ENCODE measurements around the gene SUCLA2. TPM values are rescaled to one million over a fixed set of nuclear protein-coding genes. Genes with fewer than 3 reads are reported as not detected.
A peak's percentile ranks its signal among the peaks of the same experiment; 100 is the strongest.

SUCLA2 gene
- total and polyA plus RNA-seq, 3 donors from 2014 or later = 32.7 to 50.0 (median 41.5) TPM

- H3K4me3 ChIP-seq = no peak overlapping the region
- intact Hi-C loops (cut with DNase I; ENCODE audit: low total_unique reads) = no loop called here
- H3K36me3 ChIP-seq (ENCODE audit: low read depth, missing control alignments) = no peaks in the 10 kb centered on the region
- no peaks in the 10 kb centered on the region for H3K9me3 ChIP-seq
- WGBS, 2 donors = 93 to 97% methylated on average over 4 of the region's 4 CpGs
- no peaks in the 10 kb centered on the region for H3K27me3 ChIP-seq
- H3K27ac ChIP-seq = no peak overlapping the region
- no peaks in the 10 kb centered on the region for H3K4me1 ChIP-seq
- no peak for TF ChIP-seq POLR2A (IDR thresholded peaks at IDR 0.05)
- TF ChIP-seq CTCF (IDR thresholded peaks at IDR 0.05) = no peak
- no peak for DNase-seq
Measured at GRCh38 chr13:47917022-47917574, 84.0 kb downstream of the SUCLA2 start.

- no peak overlapping the region for H3K4me3 ChIP-seq
- TF ChIP-seq POLR2A (IDR thresholded peaks at IDR 0.05) (no peak), CTCF (IDR thresholded peaks at IDR 0.05) (no peak)
- H3K9me3 ChIP-seq = no peaks in the 10 kb centered on the region
- intact Hi-C loops (cut with DNase I; ENCODE audit: low total_unique reads) = no loop called here
- H3K27me3 ChIP-seq = no peaks in the 10 kb centered on the region
- H3K27ac ChIP-seq = no peak overlapping the region
- DNase-seq = no peak
- H3K36me3 ChIP-seq (ENCODE audit: low read depth, missing control alignments) = no peaks in the 10 kb centered on the region
- 70 to 78% methylated on average over 12 of the region's 12 CpGs for WGBS, 2 donors
- H3K4me1 ChIP-seq = no peaks in the 10 kb centered on the region
Measured at GRCh38 chr13:47908197-47908902, 92.7 kb downstream of the SUCLA2 start.

GRCh38 chr13:47904891-47905290 lies 96.2 kb downstream of the SUCLA2 start:
- no peak for DNase-seq
- intact Hi-C loops (cut with DNase I; ENCODE audit: low total_unique reads) = no loop called here
- Histone ChIP-seq H3K4me1 (no peaks in the 10 kb centered on the region), H3K27me3 (no peaks in the 10 kb centered on the region), H3K36me3 (ENCODE audit: low read depth, missing control alignments) (no peaks in the 10 kb centered on the region), H3K4me3 (peak overlapping the region in 1 of 2 donors; percentile 66), H3K9me3 (no peaks in the 10 kb centered on the region), H3K27ac (no peak overlapping the region)
- no peak for TF ChIP-seq POLR2A (IDR thresholded peaks at IDR 0.05)
- TF ChIP-seq CTCF (IDR thresholded peaks at IDR 0.05) = no peak
- 32 to 56% methylated on average over 1 of the region's 1 CpG for WGBS, 2 donors

- DNase-seq = peak; percentile 67
- H3K27ac ChIP-seq = peak overlapping the region; percentile 7 to 33
- H3K9me3 ChIP-seq = no peaks in the 10 kb centered on the region
- intact Hi-C loops (cut with DNase I; ENCODE audit: low total_unique reads) = no loop called here
- no peaks in the 10 kb centered on the region for H3K36me3 ChIP-seq (ENCODE audit: low read depth, missing control alignments)
- H3K27me3 ChIP-seq = no peaks in the 10 kb centered on the region
- WGBS, 2 donors = 53 to 56% methylated on average over 13 of the region's 13 CpGs
- no peaks in the 10 kb centered on the region for H3K4me1 ChIP-seq
- H3K4me3 ChIP-seq = peak overlapping the region; percentile 4 to 66
- TF ChIP-seq POLR2A (IDR thresholded peaks at IDR 0.05) = no peak
- TF ChIP-seq CTCF (IDR thresholded peaks at IDR 0.05) = no peak
Measured at GRCh38 chr13:47904241-47904640, 96.8 kb downstream of the SUCLA2 start.

GRCh38 chr13:47903836-47904235 lies 97.2 kb downstream of the SUCLA2 start:
- Histone ChIP-seq H3K27ac (peak overlapping the region; percentile 7 to 33), H3K4me1 (no peaks in the 10 kb centered on the region), H3K36me3 (ENCODE audit: low read depth, missing control alignments) (no peaks in the 10 kb centered on the region), H3K4me3 (peak overlapping the region; percentile 4 to 66), H3K9me3 (no peaks in the 10 kb centered on the region), H3K27me3 (no peaks in the 10 kb centered on the region)
- no peak for DNase-seq
- 13 to 16% methylated on average over 6 of the region's 6 CpGs for WGBS, 2 donors
- no peak for TF ChIP-seq POLR2A (IDR thresholded peaks at IDR 0.05)
- no peak for TF ChIP-seq CTCF (IDR thresholded peaks at IDR 0.05)
- intact Hi-C loops (cut with DNase I; ENCODE audit: low total_unique reads) = no loop called here

All from testis (tissue), 3 donors.